ENCODE measurements around the gene TMC6. TPM values are rescaled to one million over a fixed set of nuclear protein-coding genes. Genes with fewer than 3 reads are reported as not detected.

Gene TMC6
- total and polyA plus RNA-seq, 2 of the 4 experiments (the other 2 are of a cell fraction), result 0.19 TPM; not detected in 1

DNA sequence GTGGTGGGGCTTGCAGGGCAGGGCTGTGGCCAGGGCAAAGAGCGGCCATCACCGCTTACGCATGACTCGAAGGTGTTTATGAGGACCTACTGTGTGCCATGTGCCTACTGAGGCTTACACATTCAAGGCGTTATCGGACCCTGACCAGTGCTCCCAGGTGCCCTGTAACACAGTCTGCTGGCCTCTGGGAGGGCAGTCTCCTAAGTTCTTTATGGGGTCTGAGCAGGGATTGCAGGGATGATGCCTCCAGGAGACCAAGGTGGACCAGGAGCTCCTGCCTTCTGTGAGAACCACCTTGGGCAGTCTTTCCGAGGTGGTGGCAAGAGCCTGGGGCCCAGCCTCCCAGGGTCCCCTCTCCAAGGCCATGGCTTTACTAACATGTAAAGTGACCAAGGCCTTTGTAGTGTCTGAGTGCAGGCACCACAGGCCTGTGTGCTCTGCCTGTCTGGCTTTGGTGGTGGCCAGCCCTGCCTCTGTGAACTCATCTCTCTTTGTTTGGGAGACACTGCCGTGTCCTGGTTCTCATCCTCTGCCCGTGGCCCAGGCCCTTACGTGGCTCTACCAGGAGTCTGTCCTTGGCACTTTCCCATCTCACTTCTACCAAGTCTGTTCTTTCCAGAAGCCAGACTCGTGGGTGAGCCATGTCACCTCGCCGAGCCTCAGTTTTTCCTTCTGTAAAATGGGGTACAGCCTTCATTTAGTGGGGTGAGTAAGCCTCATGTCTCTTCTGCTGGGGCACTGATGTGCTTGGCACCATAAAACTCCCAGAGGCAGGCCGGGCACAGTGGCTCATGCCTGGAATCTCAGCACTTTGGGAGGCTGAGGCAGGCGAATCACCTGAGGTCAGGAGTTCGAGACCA is 36.4 kb upstream of the TMC6 start:
- WGBS, 2 experiments (ENCODE audit: extremely low coverage in 2 of 2, insufficient read length in 1 of 2), result 91% methylated on average over 7 of the region's 16 CpGs; no CpG with 5 or more reads in 1 of the 2 experiments
- Histone ChIP-seq H3K9me1 (ENCODE audit: insufficient read depth, low read length) (peaks cover 3% of the 10 kb centered on the region; the same call in 1 of the 2 replicates), H2BK5ac (ENCODE audit: low read depth, low read length, poor library complexity, severe bottlenecking) (no peak overlapping the region), H3K9ac (ENCODE audit: low read depth, low read length) (no peak overlapping the region), H3K36me3 (ENCODE audit: control insufficient read depth, insufficient read depth, low read length) (no peaks in the 10 kb centered on the region), H4K20me1 (ENCODE audit: insufficient read depth, low read length) (peaks cover 2% of the 10 kb centered on the region; the same call in 1 of the 2 replicates), H3K27ac (ENCODE audit: insufficient read depth, low read length) (no peak overlapping the region), H4K91ac (ENCODE audit: insufficient read depth, low read depth, low read length) (no peak overlapping the region), H3K4ac (ENCODE audit: low read depth, low read length) (no peak overlapping the region), H3K14ac (replicated peaks; ENCODE audit: low read depth, low read length) (no peak overlapping the region), H2BK20ac (ENCODE audit: low read depth, low read length) (no peak overlapping the region), H4K5ac (ENCODE audit: low read depth, low read length) (no peak overlapping the region), H2AK5ac (ENCODE audit: low read depth, low read length) (no peak overlapping the region), H4K8ac (ENCODE audit: low read depth in 2 of 2, low read length in 2 of 2) (no peak overlapping the region), H3K27me3 (ENCODE audit: control insufficient read depth, insufficient read depth, low read length) (no peaks in the 10 kb centered on the region), H3K18ac (ENCODE audit: low read depth, low read length) (no peak overlapping the region), H2BK120ac (ENCODE audit: low read depth, low read length) (no peak overlapping the region), H3K56ac (ENCODE audit: extremely low read depth, insufficient read depth, low read length) (no peak overlapping the region), H3K23ac (ENCODE audit: low read depth, low read length) (no peak overlapping the region), H2AFZ (replicated peaks; ENCODE audit: low read length, poor library complexity) (peak overlapping the region; percentile 11), H3K4me2 (ENCODE audit: low read depth, low read length) (no peak overlapping the region), H2BK15ac (ENCODE audit: low read depth, low read length) (no peak overlapping the region), H3K4me1 (ENCODE audit: control insufficient read depth, insufficient read depth, low read length) (peaks cover 2% of the 10 kb centered on the region), H3K9me3 (ENCODE audit: control insufficient read depth, insufficient read depth, low read length) (no peaks in the 10 kb centered on the region), H2AK9ac (replicated peaks; ENCODE audit: low read depth, low read length, poor library complexity) (peak overlapping the region; percentile 16), H3K79me1 (ENCODE audit: low read depth in 1 of 2, low read length in 2 of 2) (peaks cover 0 to 15% of the 10 kb centered on the region in 2 experiments; a peak in 2 of 4 replicates), H3K4me3 (ENCODE audit: insufficient read depth, low read depth, low read length) (no peak overlapping the region)
- intact Hi-C loops (cut with micrococcal nuclease) (no loop called here), dilution Hi-C loops (cut with HindIII; ENCODE audit: low sequenced_read_pairs, unreplicated experiment) (no loop called here), in situ Hi-C loops (cut with MboI; ENCODE audit: low sequenced_read_pairs) (no loop called here)
- DNase-seq, result no peak
- TF ChIP-seq FOS (IDR thresholded peaks at IDR 0.05; ENCODE audit: low read depth, low read length) (no peak), BHLHE40 (IDR thresholded peaks at IDR 0.05; ENCODE audit: low read depth, low read length) (no peak)
- ChIA-PET CTCF (no interaction called here), POLR2A (ENCODE audit: unreplicated experiment) (no interaction called here)
- BruUV-seq (replicated peaks), result no TSS peak
- no peak for ATAC-seq (ENCODE audit: low read depth)

Measured in IMR-90 (cell line).